NCI-H146 treated with DMSO at 0.1 percent for 48 hours (cell line): ENCODE measurements around the gene TTLL13.
A peak's percentile ranks its signal among the peaks of the same experiment; 100 is the strongest.
"Not testable (repeated sequence)": the region's sequence is repeated elsewhere in the genome, so short reads cannot be mapped to it uniquely, and the experiment has no call there.

Experiments
- DNase-seq: peaks from one replicate; lab custom pipeline; 2025; ENCODE audit not compliant: unreplicated experiment; lab: John Stamatoyannopoulos, UW

The TTLL13 gene

DNA sequence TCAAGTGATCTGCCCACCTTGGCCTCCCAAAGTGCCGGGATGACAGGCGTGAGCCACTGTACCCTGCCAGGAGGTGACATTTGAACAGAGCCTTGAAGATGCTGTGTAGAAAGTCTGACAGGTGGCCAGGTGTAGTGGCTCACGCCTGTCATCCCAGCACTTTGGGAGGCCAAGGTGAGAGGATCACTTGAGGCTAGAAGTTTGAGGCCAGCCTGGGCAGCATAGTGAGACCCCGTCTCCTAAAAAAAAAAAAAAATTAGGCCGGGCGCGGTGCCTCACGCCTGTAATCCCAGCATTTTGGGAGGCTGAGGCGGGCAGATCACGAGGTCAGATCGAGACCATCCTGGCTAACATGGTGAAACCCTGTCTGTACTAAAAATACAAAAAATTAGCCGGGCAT, 29.1 kb downstream of the TTLL13 start:
- not testable (repeated sequence) for DNase-seq

DNA sequence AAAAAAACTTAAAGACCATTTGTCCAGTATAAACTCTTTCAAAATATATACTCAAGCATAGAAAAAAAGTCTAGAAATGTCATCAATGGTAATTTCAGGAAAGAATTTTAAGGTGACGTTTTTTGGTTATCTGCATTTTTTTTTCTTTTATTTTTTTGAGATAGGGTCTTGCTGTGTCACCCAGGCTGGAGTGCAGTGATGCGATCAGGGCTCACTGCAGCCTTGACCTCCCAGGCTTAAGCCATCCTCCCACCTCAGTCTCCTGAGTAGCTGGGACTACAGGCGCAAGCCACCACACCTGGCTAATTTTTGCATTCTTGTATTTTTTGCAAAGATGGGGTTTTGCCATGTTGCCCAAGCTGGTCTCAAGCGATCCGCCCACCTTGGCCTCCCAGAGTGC, 31.4 kb downstream of the TTLL13 start:
- DNase-seq: not testable (repeated sequence)

DNA sequence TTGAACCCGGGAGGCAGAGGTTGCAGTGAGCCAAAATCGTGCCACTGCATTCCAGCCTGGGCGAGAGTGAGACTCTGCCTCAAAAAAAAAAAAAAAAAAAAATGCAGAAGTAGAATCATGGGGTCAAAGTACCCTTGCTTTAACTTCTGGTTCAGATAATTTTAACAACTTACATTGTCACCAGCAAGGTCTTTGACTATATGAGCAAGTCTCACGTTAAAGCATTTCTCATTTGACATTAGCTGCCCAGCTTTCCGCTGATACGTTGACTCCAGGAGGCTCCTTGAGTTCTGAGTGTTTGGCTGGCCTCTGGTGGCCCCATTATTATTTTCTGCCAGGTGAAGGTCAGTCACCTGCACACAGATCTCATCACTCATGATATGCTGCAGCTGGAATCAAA, 32.3 kb downstream of the TTLL13 start:
- DNase-seq: peak; percentile 5

DNA sequence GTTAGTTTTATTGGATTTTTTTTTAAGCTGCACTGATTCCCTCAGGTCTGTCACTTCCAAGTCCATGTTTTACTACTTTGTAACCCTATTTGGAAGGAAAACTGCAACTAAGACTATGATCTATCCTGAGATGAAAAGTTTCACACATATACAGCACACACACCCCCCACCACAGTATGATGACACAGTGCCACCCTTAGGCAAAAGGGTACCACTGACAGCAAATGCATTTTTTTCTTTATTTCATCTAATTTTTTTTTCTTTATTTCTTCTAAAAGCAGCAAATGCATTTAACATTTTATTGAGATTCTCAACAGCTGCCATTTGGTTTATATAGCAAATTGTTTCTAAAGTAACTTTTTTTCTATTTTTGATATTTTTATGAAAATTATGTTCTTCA, 37.3 kb downstream of the TTLL13 start:
- no peak for DNase-seq

DNA sequence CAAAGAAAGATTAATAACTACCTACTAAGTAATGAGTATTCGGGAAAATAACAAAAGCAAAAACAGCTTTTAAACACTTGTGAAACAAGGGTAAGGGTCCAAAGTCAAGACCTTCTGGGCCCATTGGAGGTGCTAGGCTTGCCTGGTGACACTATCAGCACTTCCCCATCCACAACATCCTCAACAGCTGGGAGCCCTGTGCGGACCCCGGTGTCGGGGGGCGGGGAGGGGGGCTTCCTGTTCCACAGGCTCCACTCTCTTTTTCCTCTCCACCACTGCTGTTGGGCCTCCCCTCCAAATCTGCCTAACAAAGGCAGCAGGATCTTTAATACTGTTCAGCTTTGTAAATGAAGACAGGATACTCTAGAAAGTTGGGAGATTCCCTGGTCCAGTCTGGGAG, 37.7 kb downstream of the TTLL13 start:
- no peak for DNase-seq

DNA sequence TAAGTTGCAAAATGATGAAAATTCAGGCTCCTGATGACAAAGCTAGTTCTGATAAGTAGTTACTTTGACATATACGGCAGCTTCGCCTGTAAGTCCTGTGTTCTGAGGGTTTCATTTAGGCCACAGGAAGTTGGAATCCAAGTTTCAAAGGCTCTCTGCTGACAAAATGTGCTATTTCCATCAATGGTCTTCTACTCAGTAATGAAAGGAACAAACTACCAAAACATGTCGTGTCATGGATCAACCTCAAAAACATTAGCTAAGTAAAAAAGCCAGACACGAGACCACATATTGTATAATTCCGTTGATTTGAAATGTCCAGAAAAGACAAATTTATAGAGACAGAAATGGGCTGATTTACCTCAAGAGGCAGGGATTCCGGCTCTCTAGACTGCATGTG, 38.6 kb downstream of the TTLL13 start:
- DNase-seq: no peak

DNA sequence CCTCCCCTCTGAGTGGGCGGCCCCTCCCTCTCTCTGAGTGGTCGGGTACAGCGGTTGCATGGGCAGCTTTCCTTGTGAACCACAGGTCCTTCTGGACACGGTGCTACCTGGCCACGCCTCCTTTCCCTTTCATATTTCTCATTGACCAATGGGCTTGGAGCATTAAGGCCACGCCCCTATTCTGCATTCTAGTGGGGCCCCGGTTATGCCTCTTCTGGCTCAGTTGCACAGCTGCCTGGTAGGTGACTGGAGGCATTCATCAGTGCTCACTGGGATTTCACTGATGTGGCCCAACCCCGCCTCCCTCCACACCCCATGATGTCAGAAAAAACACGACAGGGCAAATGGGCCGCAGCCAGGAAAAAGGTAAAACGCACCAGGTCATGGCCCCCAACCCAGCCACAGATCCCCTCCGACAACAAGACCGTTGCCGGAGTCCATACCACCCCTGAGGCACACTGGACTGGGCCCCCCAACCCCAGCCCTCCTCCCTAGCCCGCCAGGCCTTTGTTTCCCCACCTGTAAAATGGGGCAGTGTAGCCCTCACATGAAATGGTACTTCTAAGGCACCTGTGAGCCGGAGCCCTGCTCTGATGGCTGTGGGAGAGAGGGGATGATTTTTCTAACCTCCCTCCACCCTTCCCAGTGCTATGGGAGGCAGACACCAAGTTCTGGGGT, 42.5 kb downstream of the TTLL13 start:
- DNase-seq: no peak

DNA sequence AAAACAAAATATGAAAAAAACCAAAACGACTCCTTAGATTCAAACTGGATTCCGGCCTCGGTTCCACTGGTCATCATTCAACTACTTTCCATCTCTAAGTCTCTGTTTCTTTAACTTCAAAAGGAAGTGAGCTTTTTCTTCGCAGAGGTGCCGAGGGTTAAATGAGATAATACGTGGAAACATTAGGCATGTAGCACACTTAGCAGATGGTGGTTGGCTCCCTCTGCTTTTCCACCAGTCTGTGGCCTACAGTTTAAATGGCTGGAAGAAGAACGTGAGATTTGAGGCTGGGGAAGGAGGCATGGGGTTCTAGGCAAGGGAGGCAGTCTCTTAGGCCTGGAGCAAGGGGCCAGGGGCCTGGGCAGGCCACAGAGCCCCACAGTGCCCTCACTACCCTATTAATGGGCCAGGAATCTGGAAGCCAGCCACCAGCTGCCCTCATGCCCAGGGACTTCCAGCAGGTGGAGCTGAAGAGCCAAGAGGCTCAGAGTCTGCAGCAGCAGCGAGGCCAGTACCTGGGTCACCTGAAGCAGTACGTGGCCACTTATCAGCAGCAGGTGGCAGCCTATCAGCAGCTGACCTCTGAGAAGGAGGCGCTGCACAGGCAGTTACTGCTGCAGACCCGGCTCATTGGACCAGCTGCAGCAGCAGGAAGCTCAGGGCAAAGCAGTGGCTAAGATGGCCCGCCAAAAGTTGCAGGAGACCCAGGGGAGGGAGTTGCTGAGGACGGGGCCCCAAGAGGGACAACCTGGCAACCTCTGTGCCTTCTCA, 43.9 kb downstream of the TTLL13 start:
- peak; percentile 79 for DNase-seq

DNA sequence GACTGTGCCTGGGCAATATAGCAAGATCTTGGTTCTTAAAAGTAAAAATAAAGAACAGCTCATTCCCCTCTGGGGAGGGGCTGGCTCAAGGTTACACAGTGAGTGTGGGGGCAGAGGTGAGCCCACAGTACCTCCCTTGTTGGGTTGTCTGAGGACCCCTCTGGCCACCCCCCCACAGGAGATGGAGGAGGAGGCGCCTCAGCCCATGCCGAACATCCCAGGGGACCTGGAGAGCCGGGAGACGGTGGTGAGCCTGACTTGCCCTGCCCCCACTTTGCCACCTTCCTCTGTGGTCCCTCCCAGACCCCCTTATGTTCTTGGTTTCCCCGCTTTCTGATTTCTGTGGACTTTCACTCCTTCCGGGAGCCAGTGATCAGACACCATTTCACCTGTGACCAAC, 44.8 kb downstream of the TTLL13 start:
- no peak for DNase-seq

DNA sequence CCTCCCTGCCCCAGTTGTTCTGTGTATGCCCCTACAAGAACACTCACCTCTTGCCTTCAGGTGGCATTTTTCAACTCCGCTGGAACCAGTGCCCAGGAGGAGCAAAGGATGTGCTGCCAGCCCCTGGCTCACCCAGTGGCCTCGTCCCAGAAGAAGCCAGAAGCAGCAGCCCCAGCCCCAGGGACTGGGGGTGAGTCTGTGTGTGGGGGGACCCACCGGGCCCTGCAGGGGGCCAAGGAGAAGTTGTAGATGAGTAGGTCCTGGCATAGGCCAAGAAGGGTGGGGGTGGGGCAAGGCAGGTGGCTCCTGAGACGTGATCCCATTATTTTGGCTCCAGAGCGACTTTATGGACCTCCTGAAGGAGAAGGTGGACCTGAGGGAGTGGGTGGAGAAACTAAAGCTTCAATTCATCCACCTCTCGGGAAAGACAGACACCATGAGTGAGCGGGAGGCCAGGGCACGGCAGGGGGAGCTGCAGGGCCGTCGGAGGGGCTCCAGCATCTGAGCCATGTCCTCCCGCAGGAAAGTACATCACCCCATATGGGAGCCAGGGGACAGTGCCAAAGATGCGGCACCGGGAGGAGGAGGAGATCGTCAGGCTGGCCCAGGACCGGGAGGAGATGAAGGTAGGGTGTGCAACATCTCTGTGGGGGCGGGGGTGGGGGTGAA, 45.4 kb downstream of the TTLL13 start:
- DNase-seq: no peak

DNA sequence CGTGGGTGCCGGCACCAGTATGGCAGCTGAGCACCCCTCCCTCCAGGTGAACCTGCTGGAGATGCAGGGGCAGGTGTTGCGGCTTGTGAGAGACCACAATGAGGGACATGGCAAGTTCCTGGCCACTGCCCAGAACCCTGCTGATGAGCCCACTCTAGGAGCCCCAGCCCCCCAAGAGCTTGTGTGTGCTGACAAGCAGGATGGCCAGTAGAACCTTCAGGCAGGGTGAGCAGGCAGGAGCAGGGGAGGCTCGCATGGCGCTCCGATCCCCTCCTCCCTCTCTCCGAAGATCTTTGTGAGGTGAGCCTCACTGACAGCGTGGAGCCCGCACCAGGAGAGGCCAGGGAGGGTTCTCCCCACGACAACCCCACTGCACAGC, 45.9 kb downstream of the TTLL13 start:
- peak; percentile 5 for DNase-seq

DNA sequence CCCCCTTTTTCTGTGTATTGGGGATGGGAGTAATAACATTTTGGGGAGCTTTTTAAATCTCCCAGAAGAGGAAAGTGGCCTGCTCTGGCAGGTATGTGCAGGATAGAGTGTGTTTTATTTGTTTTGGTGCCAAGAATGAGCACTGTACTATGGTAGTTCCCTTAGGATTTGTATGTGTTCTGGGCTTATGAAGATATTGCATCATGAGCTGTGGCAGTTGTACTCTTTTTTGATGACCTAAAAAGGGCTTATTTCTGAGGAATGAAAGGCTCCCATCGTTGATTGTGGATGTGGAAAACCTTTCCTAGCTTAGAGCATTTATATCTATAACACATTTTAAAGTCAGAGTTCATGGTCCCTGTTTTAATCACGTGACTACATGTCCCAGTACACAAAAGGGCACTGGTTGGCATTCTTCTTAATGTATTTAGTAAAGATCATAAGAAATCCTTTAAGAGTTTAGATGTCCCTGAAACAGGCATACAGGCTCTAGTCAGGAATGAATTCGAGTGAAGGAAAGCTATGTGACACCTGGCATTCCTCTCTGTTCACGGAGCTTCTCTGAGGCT, 47.0 kb downstream of the TTLL13 start:
- DNase-seq: not testable (repeated sequence)

DNA sequence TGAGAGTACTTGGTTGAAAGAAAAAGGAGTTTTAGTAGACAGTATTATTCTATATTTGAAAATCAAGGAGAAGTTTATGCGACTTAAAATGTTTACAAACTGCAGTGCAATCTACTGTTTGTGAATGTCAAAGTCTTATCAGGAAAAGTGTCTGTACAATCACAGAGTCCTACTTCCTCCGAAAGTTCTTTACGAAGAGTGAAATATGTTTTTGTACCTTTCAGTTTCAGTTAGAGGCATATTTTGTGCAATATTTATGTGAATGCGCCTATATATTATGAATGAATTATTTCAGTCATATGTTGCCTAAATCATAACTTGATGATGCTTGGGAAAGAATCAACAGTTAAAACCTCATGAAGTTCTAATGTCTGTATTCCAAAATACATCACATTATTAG, 47.7 kb downstream of the TTLL13 start:
- no peak for DNase-seq

DNA sequence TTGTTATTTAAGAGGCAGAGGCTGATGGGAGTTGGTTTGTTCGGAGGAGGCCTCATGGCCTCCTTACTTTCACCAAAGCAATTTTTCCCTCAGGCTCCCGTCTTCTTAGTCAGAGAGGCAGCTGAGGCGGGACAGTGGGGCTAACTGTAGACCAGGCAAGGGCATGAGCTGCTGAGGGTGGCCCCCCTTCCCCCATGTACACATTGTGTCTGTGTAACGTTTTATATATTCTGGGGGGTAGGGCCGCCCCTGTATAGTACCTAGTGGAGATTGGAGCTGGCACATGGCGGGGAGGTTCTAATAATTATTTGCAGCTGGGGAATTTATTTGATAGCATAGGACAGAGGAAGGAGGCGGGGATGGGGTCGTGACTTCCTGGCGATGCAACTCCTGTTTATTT, 51.2 kb downstream of the TTLL13 start:
- DNase-seq: no peak

DNA sequence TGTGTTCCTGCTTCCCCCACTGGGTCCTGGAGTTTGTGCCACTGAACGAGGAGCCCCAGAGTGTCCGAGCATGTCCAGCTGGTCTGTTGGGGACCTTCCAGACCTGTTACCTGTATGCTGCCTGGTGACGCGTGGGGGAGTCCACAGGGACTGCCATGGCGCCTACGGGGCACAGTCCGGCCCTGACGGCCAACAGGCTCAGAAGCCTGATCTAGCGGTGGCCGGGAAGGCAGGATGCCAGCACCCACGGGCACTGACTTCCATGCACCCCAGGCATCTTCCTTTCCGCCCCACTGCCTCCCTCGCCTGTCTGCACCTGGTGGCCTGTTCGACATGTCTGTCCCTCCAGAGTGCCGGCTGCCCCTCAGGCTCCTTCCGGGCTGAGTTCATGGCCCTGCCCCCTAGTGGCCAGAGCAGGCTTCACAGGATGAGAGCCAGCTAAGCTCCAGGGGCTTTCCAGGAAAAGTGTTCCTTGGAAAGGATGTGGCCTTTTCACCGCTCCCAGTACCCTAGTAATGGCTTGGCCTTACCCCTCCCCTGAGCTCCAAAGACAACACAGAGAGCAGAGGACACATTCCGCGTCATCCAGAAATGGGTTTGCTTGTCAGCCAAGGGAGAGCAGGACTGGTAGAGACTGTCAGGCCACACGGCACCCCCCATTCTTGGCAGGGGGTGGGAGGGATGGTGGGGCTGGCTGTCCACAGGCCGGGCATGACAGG, 51.8 kb downstream of the TTLL13 start:
- DNase-seq: peak; percentile 9

DNA sequence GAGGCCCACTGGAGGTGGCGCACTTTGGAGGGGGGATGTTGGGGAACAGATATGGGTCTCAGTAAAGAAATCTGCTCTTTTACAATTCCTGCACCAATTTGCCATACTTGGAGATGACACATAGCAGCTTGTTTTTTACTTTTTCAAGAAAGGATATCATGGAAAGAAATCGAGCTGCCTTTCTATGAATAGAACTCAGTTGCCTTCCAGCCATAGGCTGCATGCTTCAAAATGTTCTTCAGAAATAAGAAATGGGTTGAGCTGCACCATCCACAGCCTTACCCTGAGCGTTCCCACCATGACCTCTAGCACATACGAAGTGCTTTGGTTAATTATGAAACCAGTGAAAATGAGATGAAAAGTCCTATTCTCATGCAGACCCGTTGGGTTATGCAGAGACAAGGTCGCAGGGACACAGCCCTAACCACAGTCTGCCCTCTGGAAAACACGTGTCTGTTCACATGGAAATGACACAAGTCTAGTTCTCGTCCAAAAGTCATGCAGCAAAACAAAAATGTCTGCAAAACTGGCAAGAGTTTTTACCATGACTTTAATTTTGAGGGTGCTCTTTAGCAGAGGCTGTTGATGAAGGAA, 52.4 kb downstream of the TTLL13 start:
- DNase-seq: no peak

DNA sequence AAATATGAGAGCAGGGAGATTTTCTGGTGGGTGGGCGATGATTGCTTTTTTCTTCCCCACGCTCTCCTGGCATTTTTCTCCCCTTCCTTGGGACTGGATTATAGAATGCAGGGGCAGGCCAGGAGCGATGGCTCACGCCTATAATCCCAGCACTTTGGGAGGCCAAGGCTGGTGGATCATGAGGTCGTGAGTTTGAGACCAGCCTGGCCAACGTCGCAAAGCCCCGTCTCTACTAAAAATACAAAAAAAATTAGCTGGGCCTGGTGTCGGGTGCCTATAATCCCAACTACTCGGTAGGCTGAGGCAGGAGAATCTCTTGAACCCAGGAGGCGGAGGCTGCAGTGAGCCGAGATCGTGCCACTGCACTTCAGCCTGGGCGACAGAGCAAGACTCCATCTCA, 56.0 kb downstream of the TTLL13 start:
- DNase-seq: not testable (repeated sequence)

DNA sequence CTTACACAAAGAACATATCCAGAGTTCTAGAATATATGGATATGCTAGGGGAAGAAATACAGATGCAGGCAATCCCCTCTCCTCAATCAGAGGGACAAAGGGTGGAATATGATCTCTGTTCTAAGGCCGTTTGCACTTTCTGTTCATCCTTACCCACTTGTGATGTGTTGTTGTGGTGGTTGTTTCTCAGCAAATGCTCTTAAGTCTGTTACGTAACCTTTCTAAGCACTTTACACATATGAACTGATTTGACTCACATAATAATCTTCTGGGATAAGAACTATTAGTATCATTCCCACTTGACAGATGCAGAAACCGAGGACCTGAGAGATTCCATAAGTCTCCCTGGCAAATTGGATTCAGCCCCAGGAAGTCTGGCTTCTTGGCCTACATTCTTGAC, 56.6 kb downstream of the TTLL13 start:
- no peak for DNase-seq

DNA sequence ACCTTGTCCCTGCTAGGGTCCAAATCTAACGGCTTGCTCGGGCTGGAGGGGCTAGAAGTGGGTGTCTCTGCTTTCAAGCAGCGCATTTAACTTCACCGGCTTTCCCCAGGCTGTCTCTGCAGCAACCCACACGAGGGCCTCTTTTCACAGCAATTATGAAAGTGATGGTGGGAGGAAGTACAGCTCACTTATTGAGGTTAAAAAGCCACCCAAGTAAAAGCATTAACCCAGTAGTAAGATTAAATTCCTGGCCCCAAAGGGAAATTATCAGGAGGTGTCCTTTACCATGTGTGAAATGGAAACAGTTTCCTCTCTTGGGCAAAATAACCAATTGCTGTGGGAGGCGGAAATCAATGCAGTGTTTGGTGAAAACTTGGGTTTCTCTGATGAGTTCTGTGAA, 57.2 kb downstream of the TTLL13 start:
- no peak for DNase-seq

DNA sequence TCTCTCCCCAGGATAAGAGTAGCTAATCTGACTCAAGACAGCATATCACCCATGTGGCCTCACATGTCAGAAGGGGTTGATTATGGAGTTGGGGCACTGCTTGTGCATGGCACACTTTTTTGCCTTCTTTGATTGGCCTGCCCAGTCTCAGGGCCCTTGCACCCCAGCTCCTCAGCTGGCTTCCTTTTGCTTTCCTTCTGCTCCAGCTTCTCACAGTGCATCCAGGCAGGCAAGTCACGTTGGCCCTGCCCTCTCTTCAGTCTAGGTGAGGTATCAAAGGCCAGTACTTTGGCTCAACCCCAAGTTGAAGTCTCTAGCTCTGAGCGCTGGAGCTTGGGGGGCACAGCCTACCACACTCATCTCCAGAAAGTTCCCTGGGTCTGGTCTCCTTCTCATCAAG, 58.3 kb downstream of the TTLL13 start:
- DNase-seq: no peak

DNA sequence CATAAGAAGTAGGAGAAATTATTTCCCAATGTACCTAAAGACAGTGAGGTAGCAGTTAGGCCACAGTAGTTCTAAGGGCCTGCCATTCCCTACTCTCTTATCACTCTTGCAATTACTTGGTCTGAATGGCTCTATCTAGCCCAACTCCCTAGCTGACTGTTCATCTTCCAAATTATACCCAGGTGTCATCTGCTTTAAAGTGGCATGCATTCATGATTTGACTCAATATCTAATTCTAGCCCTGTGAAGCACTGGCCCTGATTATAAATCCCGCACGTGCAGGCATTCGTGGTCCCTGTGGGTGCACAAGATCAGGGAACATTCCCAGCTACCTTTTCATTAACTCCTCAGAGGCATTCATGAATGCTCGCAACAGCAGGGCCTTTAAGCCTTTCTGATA, 59.7 kb downstream of the TTLL13 start:
- DNase-seq: no peak
